ENCODE measurements around the gene LCLAT1. TPM values are rescaled to one million over a fixed set of nuclear protein-coding genes. Genes with fewer than 3 reads are reported as not detected.

LCLAT1 gene
- total RNA-seq, 2 donors from 2014 or later, result 30.2 to 34.2 TPM

- no peak overlapping the region for H3K9ac ChIP-seq (ENCODE audit: extremely low read depth, low read length, poor library complexity, severe bottlenecking)
- H3K4me1 ChIP-seq (ENCODE audit: control insufficient read depth, insufficient read depth, low read length), result no peaks in the 10 kb centered on the region
- Mint-ChIP-seq H3K4me1 (peaks cover 8% of the 10 kb centered on the region), H3K36me3 (ENCODE audit: low read depth) (peaks cover 25% of the 10 kb centered on the region), H3K27me3 (ENCODE audit: insufficient read depth) (no peaks in the 10 kb centered on the region), H3K9me3 (peaks cover 16% of the 10 kb centered on the region), H3K4me3 (no peak overlapping the region), H3K27ac (no peak overlapping the region)
- H3K27me3 ChIP-seq (ENCODE audit: control insufficient read depth, insufficient read depth, low read length, poor library complexity, severe bottlenecking), result no peaks in the 10 kb centered on the region
- H3K4me3 ChIP-seq (ENCODE audit: low read length), result no peak overlapping the region
- H3K27ac ChIP-seq (ENCODE audit: low read depth, low read length), result no peak overlapping the region
- TF ChIP-seq CTCF (conservative IDR thresholded peaks at IDR 0.05), result no peak
- H3K36me3 ChIP-seq (ENCODE audit: control insufficient read depth, insufficient read depth, low read length), result no peaks in the 10 kb centered on the region
- H3K9me3 ChIP-seq (ENCODE audit: control insufficient read depth, low read length), result peaks cover 9% of the 10 kb centered on the region
- DNase-seq, result no peak
These were observed 25.3 kb downstream of the LCLAT1 start for GRCh38 chr2:30472326-30472725.

GRCh38 chr2:30475542-30475941, 28.5 kb downstream of the LCLAT1 start:
- Mint-ChIP-seq H3K9me3 (peaks cover 7% of the 10 kb centered on the region), H3K4me1 (peaks cover 16% of the 10 kb centered on the region), H3K27ac (no peak overlapping the region), H3K27me3 (ENCODE audit: insufficient read depth) (no peaks in the 10 kb centered on the region), H3K36me3 (ENCODE audit: low read depth) (peaks cover 28% of the 10 kb centered on the region), H3K4me3 (no peak overlapping the region)
- DNase-seq, result no peak
- Histone ChIP-seq H3K9ac (ENCODE audit: extremely low read depth, low read length, poor library complexity, severe bottlenecking) (no peak overlapping the region), H3K36me3 (ENCODE audit: control insufficient read depth, insufficient read depth, low read length) (no peaks in the 10 kb centered on the region), H3K4me1 (ENCODE audit: control insufficient read depth, insufficient read depth, low read length) (no peaks in the 10 kb centered on the region), H3K4me3 (ENCODE audit: low read length) (no peak overlapping the region), H3K27ac (ENCODE audit: low read depth, low read length) (no peak overlapping the region), H3K27me3 (ENCODE audit: control insufficient read depth, insufficient read depth, low read length, poor library complexity, severe bottlenecking) (no peaks in the 10 kb centered on the region), H3K9me3 (ENCODE audit: control insufficient read depth, low read length) (peaks cover 9% of the 10 kb centered on the region)
- no peak for TF ChIP-seq CTCF (conservative IDR thresholded peaks at IDR 0.05)

DNA sequence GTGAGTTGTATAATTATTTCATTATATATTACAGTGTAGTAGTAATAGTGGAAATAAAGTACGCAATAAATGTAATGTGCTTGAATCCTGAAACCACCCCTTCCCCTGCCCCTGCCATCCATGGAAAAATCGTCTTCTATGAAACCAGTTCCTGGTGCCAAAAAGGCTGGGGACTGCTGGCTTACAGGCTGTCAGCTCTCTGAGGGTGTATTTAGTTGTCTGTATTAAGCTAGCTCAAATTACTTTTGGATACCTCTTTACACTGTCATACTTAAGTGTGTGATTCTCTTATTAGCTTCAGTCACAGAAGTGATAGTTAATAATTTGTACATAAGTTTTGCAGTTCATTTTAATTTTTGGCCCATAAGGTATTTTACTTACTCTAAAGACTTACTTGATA, 29.6 kb downstream of the LCLAT1 start:
- Mint-ChIP-seq H3K4me1 (peaks cover 24% of the 10 kb centered on the region), H3K4me3 (no peak overlapping the region), H3K9me3 (peaks cover 7% of the 10 kb centered on the region), H3K36me3 (ENCODE audit: low read depth) (peaks cover 26% of the 10 kb centered on the region), H3K27me3 (ENCODE audit: insufficient read depth) (no peaks in the 10 kb centered on the region), H3K27ac (no peak overlapping the region)
- H3K4me3 ChIP-seq (ENCODE audit: low read length), result no peak overlapping the region
- no peak overlapping the region for H3K9ac ChIP-seq (ENCODE audit: extremely low read depth, low read length, poor library complexity, severe bottlenecking)
- peaks cover 9% of the 10 kb centered on the region for H3K9me3 ChIP-seq (ENCODE audit: control insufficient read depth, low read length)
- no peaks in the 10 kb centered on the region for H3K27me3 ChIP-seq (ENCODE audit: control insufficient read depth, insufficient read depth, low read length, poor library complexity, severe bottlenecking)
- no peaks in the 10 kb centered on the region for H3K4me1 ChIP-seq (ENCODE audit: control insufficient read depth, insufficient read depth, low read length)
- no peak for TF ChIP-seq CTCF (conservative IDR thresholded peaks at IDR 0.05)
- DNase-seq, result no peak
- H3K36me3 ChIP-seq (ENCODE audit: control insufficient read depth, insufficient read depth, low read length), result no peaks in the 10 kb centered on the region
- WGBS, 2 experiments (ENCODE audit: insufficient coverage in 1 of 2, insufficient read length in 1 of 2), result 92% methylated on average over 1 of the region's 2 CpGs; no CpG with 5 or more reads in 1 of the 2 experiments
- H3K27ac ChIP-seq (ENCODE audit: low read depth, low read length), result no peak overlapping the region

All from endodermal cell (in vitro differentiated cells).